CD4-positive, alpha-beta T cell (primary cell): ENCODE measurements around the gene MS4A15. TPM values are rescaled to one million over a fixed set of nuclear protein-coding genes. Genes with fewer than 3 reads are reported as not detected.

Experiments
- ATAC-seq: fragments of 200-7000 bp; cut with Tn5 transposase; one replicate; pipeline ENCODE4 v1.10.0; 2022; ENCODE audit warnings: mild to moderate bottlenecking; ENCODE audit not compliant: poor library complexity
- CTCF ChIA-PET: fragments of 350-600 bp; sonication (Branson Sonifier 250); formaldehyde crosslinking; loops from one replicate; lab custom pipeline; 2021; ENCODE audit warnings: antibody characterized with exemption, inconsistent platforms; lab: Charles Lee
- POLR2A ChIA-PET: fragments of 350-600 bp; sonication (Branson Sonifier 250); formaldehyde crosslinking; loops from one replicate; lab custom pipeline; 2021; ENCODE audit warnings: antibody characterized with exemption, inconsistent platforms; lab: Charles Lee
- DNase-seq, 14 experiments: peaks; one replicate each; pipeline ENCODE4 v3.0.0-alpha.2; 2013 to 2020; ENCODE audit warnings: mixed read lengths in 2 of 14
- H3K27ac ChIP-seq, 2 donors: one replicate each; pipeline versions ENCODE4 v1.5.1 to v1.7.0; 2013; ENCODE audit warnings: low read length in 2 of 2, low read depth in 1 of 2, mild to moderate bottlenecking in 1 of 2
- H3K27me3 ChIP-seq, 2 experiments: 1 replicate in 1 of 2; 2 replicates in 1 of 2; pipeline versions ENCODE4 v1.6.1 to v1.7.0; 2013; ENCODE audit warnings: low read length in 2 of 2, control low read depth in 1 of 2, mild to moderate bottlenecking in 1 of 2, moderate library complexity in 1 of 2; ENCODE audit not compliant: insufficient read depth in 2 of 2, control insufficient read depth in 1 of 2
- H3K36me3 ChIP-seq: one replicate; pipeline ENCODE4 v1.6.1; 2013; ENCODE audit warnings: low read length, control low read depth; ENCODE audit not compliant: insufficient read depth
- H3K4me1 ChIP-seq: one replicate; pipeline ENCODE4 v1.6.1; 2013; ENCODE audit warnings: low read length, control low read depth; ENCODE audit not compliant: insufficient read depth
- H3K4me3 ChIP-seq: one replicate; pipeline ENCODE4 v1.5.1; 2013; ENCODE audit warnings: mild to moderate bottlenecking, low read length, moderate library complexity
- H3K9me3 ChIP-seq, 2 experiments: 1 replicate in 1 of 2; 2 replicates in 1 of 2; pipeline versions ENCODE4 v1.6.1 to v1.7.0; 2013; ENCODE audit warnings: low read length in 2 of 2, mild to moderate bottlenecking in 2 of 2, control low read depth in 1 of 2, moderate library complexity in 1 of 2; ENCODE audit not compliant: control insufficient read depth in 1 of 2, insufficient read depth in 1 of 2
- H3K27ac Mint-ChIP-seq: one replicate; pipeline ENCODE4 v1.8.0; 2020; ENCODE audit warnings: mixed read lengths
- H3K27me3 Mint-ChIP-seq: one replicate; pipeline ENCODE4 v1.8.0; 2021; ENCODE audit warnings: mixed read lengths
- H3K36me3 Mint-ChIP-seq: one replicate; pipeline ENCODE4 v1.8.0; 2021; ENCODE audit warnings: low read depth, mixed read lengths
- H3K4me1 Mint-ChIP-seq: one replicate; pipeline ENCODE4 v1.8.0; 2021; ENCODE audit warnings: low read depth, mixed read lengths
- H3K4me3 Mint-ChIP-seq: one replicate; pipeline ENCODE4 v1.8.0; 2020; ENCODE audit warnings: mild to moderate bottlenecking, mixed read lengths
- H3K9me3 Mint-ChIP-seq: one replicate; pipeline ENCODE4 v1.8.0; 2020; ENCODE audit warnings: mixed read lengths
- CTCF ChIP-seq: fragments of 200-600 bp; IDR thresholded peaks from one replicate; pipeline ENCODE4 v1.8.0; 2022; ENCODE audit warnings: antibody characterized with exemption, mild to moderate bottlenecking
- intact Hi-C, 2 experiments: fragments of 100-400 bp; cut with DNase I in 1 of 2; cut with micrococcal nuclease in 1 of 2; formaldehyde crosslinking; loops; one replicate each; pipeline versions ENCODE4 v1.15.1 to v1.9.0; 2023 to 2025; cut with DNase I, micrococcal nuclease
- total RNA-seq, 174 experiments: library from RNA in 2 of 174; stranded (reverse) in 2 of 174; gene quantifications; one replicate each; pipeline ENCODE4 v1.2.3 and lab custom pipeline; 2021 to 2026

The MS4A15 gene
- total RNA-seq, 2 experiments from 2014 or later: not detected

DNA sequence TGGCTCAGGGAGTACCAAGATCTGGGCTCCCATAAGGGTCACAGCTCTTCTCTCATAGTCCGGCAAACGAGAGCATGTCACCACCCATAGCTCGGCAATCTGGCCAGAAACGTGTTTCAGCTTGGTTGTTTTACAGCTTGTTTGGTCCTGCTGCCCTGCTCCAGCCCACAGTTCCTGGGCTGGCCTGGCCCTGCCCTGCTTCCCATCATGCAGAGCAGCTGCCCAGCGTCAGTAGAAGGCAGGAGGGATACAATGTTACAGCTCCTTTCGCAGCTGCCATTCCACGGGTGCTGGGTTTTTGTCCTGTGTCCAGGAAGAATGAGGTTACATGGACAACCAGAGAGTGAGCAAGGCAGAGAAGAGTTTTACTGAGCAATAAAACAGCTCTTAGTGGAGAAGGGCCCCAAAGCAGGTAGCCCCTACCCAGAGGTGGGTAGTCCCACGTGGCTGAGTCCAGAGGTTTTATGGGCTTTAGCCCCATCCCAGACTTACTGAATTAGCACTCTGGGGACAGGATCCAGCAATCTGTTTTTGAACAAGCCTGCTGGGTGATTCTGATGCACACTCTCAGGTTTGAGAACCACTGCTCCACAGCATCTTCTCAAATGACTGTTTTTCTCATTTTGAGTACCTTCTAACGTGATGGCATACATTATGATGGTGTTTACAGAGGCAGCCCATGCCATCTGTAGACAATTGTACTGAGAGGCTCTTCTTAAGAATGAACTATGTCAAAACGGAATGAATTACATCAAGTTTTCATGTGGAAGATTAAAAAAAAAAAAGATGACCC is 37.9 kb upstream of the MS4A15 start:
- no peaks in the 10 kb centered on the region for H3K36me3 ChIP-seq
- Mint-ChIP-seq H3K9me3 (no peaks in the 10 kb centered on the region), H3K27ac (no peak overlapping the region), H3K27me3 (peaks cover 59% of the 10 kb centered on the region), H3K4me1 (no peaks in the 10 kb centered on the region), H3K4me3 (no peak overlapping the region), H3K36me3 (no peaks in the 10 kb centered on the region)
- ChIA-PET CTCF (no interaction called here), POLR2A (no interaction called here)
- H3K27me3 ChIP-seq: peaks cover 11% of the 10 kb centered on the region in 2 experiments
- no peak for DNase-seq
- no peak for ATAC-seq
- intact Hi-C loops: no loop called here
- TF ChIP-seq CTCF: no peak
- peaks cover 0 to 13% of the 10 kb centered on the region in 2 experiments for H3K9me3 ChIP-seq
- H3K27ac ChIP-seq: no peak overlapping the region
- H3K4me1 ChIP-seq: no peaks in the 10 kb centered on the region
- H3K4me3 ChIP-seq: no peak overlapping the region

- H3K4me1 Mint-ChIP-seq: no peaks in the 10 kb centered on the region
- Histone ChIP-seq H3K4me1 (no peaks in the 10 kb centered on the region), H3K27ac (no peak overlapping the region), H3K36me3 (no peaks in the 10 kb centered on the region), H3K9me3 (peaks cover 0 to 13% of the 10 kb centered on the region in 2 experiments), H3K27me3 (peaks cover 11% of the 10 kb centered on the region in 2 experiments), H3K4me3 (no peak overlapping the region)
- intact Hi-C loops: no loop called here
- H3K27me3 Mint-ChIP-seq: peaks cover 61% of the 10 kb centered on the region
- no peaks in the 10 kb centered on the region for H3K36me3 Mint-ChIP-seq
- no peaks in the 10 kb centered on the region for H3K9me3 Mint-ChIP-seq
- no peak for ATAC-seq
- TF ChIP-seq CTCF: no peak
- ChIA-PET POLR2A (no interaction called here), CTCF (no interaction called here)
- no peak overlapping the region for H3K4me3 Mint-ChIP-seq
- DNase-seq: no peak
- no peak overlapping the region for H3K27ac Mint-ChIP-seq
Observed at GRCh38 chr11:60719391-60719790, 37.3 kb upstream of the MS4A15 start.

DNA sequence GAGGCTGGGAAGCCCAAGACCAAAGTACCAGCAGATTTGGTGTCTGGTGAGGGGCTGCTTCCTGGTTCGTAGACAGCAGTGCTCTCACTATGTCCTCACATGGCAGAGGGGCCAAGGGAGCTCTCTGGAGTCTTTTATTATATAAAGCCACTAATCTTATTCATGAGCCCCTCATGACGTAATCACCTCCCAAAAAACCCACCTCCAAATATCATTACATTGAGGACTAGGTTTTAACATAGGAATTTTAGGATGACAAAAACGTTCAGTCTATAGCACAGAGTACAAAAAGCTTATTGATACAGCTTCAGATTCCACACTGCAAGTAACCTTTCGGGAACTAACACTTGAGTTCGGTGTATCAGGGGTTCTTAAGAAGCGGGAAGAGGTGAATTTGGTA is 36.2 kb upstream of the MS4A15 start:
- Mint-ChIP-seq H3K4me3 (no peak overlapping the region), H3K36me3 (no peaks in the 10 kb centered on the region), H3K27ac (no peak overlapping the region), H3K27me3 (peaks cover 51% of the 10 kb centered on the region), H3K9me3 (no peaks in the 10 kb centered on the region), H3K4me1 (no peaks in the 10 kb centered on the region)
- ATAC-seq (no peak), DNase-seq (no peak)
- H3K9me3 ChIP-seq: peaks cover 0 to 13% of the 10 kb centered on the region in 2 experiments
- H3K27me3 ChIP-seq: peaks cover 11% of the 10 kb centered on the region in 2 experiments
- no peaks in the 10 kb centered on the region for H3K36me3 ChIP-seq
- ChIA-PET CTCF (no interaction called here), POLR2A (no interaction called here)
- H3K27ac ChIP-seq: no peak overlapping the region
- intact Hi-C loops: no loop called here
- no peak overlapping the region for H3K4me3 ChIP-seq
- H3K4me1 ChIP-seq: no peaks in the 10 kb centered on the region
- TF ChIP-seq CTCF: no peak
